GM12878 (cell line): ENCODE results near the gene PLOD3.

ENCODE experiments used
- ATF3 ChIP-seq: IDR thresholded peaks from 2 replicates; pipeline ENCODE4 v1.6.1; 2011; ENCODE audit warnings: low read depth, mild to moderate bottlenecking, low read length, moderate library complexity, borderline replicate concordance; ENCODE audit errors: extremely low read depth
- CTCF ChIP-seq, 3 experiments: IDR thresholded peaks in 2 of 3; conservative IDR thresholded peaks in 1 of 3; 2 replicates each; pipeline ENCODE4 v1.5.1; 2011; ENCODE audit warnings: low read depth in 3 of 3, low read length in 3 of 3, mild to moderate bottlenecking in 3 of 3, control low read depth in 2 of 3, moderate library complexity in 2 of 3, inconsistent platforms in 1 of 3, mixed read lengths in 1 of 3; ENCODE audit not compliant: control insufficient read depth in 2 of 3, insufficient read depth in 1 of 3; ENCODE audit errors: extremely low read depth in 1 of 3
- E2F8 ChIP-seq: fragments of 450-650 bp; IDR thresholded peaks from 2 replicates; pipeline ENCODE4 v1.6.1; 2018; ENCODE audit warnings: mild to moderate bottlenecking, low read depth, moderate library complexity; ENCODE audit not compliant: partially characterized antibody
- MAX ChIP-seq: IDR thresholded peaks from 2 replicates; pipeline ENCODE4 v1.6.1; 2012; ENCODE audit warnings: low read depth, low read length, improper control_type of control experiment
- MYC ChIP-seq: IDR thresholded peaks from 2 replicates; pipeline ENCODE4 v1.6.1; 2011; ENCODE audit warnings: mild to moderate bottlenecking, low read length, moderate library complexity, inconsistent platforms; ENCODE audit not compliant: insufficient read depth, insufficient replicate concordance, insufficient read length, severe bottlenecking
- NRF1 ChIP-seq: conservative IDR thresholded peaks from 2 replicates; pipeline ENCODE4 v1.6.1; 2011; ENCODE audit warnings: mild to moderate bottlenecking, low read depth, low read length, improper control_type of control experiment

GRCh38 chr7:101212014-101212413 is 5.4 kb downstream of the PLOD3 start:
- TF ChIP-seq CTCF (IDR thresholded peaks at IDR 0.05 in 2 of 3, conservative IDR thresholded peaks at IDR 0.05 in 1 of 3; ENCODE audit: control insufficient read depth in 2 of 3, extremely low read depth in 1 of 3, insufficient read depth in 1 of 3, low read depth in 3 of 3, low read length in 3 of 3) (no peak), ATF3 (no peak), NRF1 (no peak), MAX (no peak), MYC (no peak), E2F8 (no peak)
